ENCODE measurements around the gene SELPLG. TPM values are rescaled to one million over a fixed set of nuclear protein-coding genes. Genes with fewer than 3 reads are reported as not detected.

The SELPLG gene
- total RNA-seq, 1 experiment from 2014 or later: 2.9 TPM

DNA sequence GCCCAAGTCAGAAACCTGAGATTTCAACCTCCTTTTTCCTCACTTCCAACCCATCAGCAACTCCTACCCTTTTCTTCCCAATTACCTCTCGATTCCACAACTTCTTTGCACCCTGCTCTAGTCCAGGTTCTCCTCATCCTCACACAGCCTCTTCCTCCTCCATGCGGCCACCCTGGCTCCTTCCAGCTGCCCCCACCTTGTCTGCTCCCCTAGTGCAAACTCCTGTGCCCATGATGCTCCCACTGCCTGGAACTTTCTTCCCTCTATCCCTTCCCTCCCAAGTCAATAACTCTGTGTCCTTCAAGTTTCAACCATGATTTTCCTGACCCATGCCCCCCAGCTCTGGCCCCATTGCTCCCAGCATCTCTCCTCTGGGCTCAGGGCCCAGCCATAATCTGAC is 17.3 kb downstream of the SELPLG start:
- Histone ChIP-seq H3K4me3 (no peak overlapping the region), H3K4me1 (replicated peaks) (peaks cover 42% of the 10 kb centered on the region), H3K36me3 (no peaks in the 10 kb centered on the region; the same call in 1 of the 2 replicates), H3K9me3 (replicated peaks) (peaks cover 7% of the 10 kb centered on the region), H3K27me3 (replicated peaks) (no peaks in the 10 kb centered on the region), H3K27ac (no peak overlapping the region)
- peak in 1 of 2 experiments; percentile 75 for DNase-seq (ENCODE audit: low read depth in 1 of 2, low spot score in 2 of 2)

DNA sequence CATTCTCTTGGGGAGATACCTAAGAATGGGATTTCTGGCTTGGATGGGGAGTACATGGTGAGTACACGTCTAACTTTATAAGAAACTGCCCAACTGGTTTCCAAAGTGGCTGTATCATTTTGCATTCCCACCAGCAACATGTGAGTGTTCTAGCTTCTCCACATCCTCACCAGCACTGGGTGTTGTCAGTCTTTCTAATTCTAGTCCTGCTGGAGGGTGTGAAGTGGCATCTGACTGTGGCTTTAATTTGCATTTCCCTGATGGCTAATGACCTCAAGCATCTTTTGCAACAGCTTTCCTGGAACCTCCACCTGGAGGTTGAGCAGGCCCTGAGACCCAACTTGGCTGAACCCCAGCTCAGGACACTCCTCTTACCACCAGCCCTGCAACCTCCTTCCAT is 17.8 kb downstream of the SELPLG start:
- Histone ChIP-seq H3K9me3 (replicated peaks) (peaks cover 7% of the 10 kb centered on the region), H3K4me3 (no peak overlapping the region), H3K4me1 (replicated peaks) (peaks cover 46% of the 10 kb centered on the region), H3K36me3 (no peaks in the 10 kb centered on the region; the same call in 1 of the 2 replicates), H3K27ac (no peak overlapping the region), H3K27me3 (replicated peaks) (no peaks in the 10 kb centered on the region)
- DNase-seq (ENCODE audit: low read depth in 1 of 2, low spot score in 2 of 2): peak; percentile 72 to 82

DNA sequence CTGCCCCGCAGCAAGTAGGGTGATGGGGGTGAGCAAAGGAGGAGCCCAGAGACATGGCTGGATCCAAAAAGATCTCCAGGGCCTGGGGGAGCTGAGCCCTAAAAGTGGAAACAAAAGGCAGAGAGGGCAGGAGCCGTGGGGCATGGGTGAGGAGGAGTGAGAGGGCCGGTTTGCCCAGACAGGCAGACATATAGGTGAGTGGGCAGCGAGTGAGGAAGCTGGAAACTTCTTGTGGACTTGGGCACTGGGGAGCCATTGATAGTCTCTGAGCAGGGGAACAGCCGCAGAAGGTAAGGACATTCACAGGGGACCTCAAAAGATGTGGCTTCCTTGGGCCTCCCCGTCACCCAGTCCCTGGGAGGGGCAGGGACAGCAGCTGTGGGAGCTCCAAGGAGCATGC is 19.1 kb downstream of the SELPLG start:
- DNase-seq (ENCODE audit: low read depth in 1 of 2, low spot score in 2 of 2): peak in 1 of 2 experiments; percentile 93
- no peaks in the 10 kb centered on the region for H3K27me3 ChIP-seq (replicated peaks)
- H3K9me3 ChIP-seq (replicated peaks): peaks cover 7% of the 10 kb centered on the region
- H3K36me3 ChIP-seq: no peaks in the 10 kb centered on the region; the same call in 1 of the 2 replicates
- no peak overlapping the region for H3K4me3 ChIP-seq
- peaks cover 59% of the 10 kb centered on the region for H3K4me1 ChIP-seq (replicated peaks)
- no peak overlapping the region for H3K27ac ChIP-seq

DNA sequence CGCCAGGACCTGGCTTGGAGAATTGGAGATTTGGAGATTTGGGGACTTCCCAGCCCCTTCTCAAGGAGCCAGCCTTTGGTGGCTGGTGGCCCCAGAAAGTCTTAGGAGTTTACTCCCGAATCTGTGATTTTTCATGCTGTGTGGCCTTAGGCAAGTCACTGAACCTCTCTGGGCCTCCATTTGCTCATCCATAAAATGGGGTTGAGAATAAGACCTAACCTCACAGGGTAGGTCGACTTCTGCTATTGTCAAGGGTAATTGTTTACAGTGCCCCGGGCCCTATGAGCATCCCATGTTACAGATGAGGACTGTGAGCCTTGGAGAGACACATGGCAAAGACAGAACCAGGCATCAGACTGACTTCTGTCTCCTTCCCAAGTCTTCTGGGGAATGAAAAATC is 19.7 kb downstream of the SELPLG start:
- peaks cover 7% of the 10 kb centered on the region for H3K9me3 ChIP-seq (replicated peaks)
- H3K4me3 ChIP-seq: no peak overlapping the region
- no peak overlapping the region; the same call in 1 of the 2 replicates for H3K27ac ChIP-seq
- DNase-seq (ENCODE audit: low read depth in 1 of 2, low spot score in 2 of 2): no peak
- H3K36me3 ChIP-seq: no peaks in the 10 kb centered on the region; the same call in 1 of the 2 replicates
- no peaks in the 10 kb centered on the region for H3K27me3 ChIP-seq (replicated peaks)
- H3K4me1 ChIP-seq (replicated peaks): peaks cover 65% of the 10 kb centered on the region

DNA sequence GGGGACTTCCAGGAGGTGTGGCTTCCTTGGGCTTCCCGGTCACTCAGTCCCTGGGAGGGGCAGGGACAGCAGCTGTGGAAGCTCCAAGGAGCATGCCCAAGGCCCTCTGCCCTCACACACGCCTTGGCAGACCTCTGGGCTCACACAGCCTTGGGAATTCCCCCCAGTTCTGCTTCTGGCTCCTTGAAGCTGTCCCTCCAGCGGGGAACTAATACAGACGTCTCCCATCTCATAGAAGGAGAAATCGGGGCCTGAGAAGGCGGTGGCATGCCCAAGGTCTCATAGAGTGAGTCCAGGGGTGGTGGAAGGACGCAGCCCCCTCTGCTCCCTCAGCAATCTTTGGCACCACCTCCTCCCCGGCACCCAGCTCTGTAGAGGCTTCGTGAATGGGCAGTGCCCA is 20.1 kb downstream of the SELPLG start:
- Histone ChIP-seq H3K27ac (no peak overlapping the region; the same call in 1 of the 2 replicates), H3K9me3 (replicated peaks) (peaks cover 7% of the 10 kb centered on the region), H3K4me1 (replicated peaks) (peaks cover 69% of the 10 kb centered on the region), H3K36me3 (no peaks in the 10 kb centered on the region; the same call in 1 of the 2 replicates), H3K27me3 (replicated peaks) (no peaks in the 10 kb centered on the region), H3K4me3 (no peak overlapping the region)
- peak in 1 of 2 experiments; percentile 99 for DNase-seq (ENCODE audit: low read depth in 1 of 2, low spot score in 2 of 2)

DNA sequence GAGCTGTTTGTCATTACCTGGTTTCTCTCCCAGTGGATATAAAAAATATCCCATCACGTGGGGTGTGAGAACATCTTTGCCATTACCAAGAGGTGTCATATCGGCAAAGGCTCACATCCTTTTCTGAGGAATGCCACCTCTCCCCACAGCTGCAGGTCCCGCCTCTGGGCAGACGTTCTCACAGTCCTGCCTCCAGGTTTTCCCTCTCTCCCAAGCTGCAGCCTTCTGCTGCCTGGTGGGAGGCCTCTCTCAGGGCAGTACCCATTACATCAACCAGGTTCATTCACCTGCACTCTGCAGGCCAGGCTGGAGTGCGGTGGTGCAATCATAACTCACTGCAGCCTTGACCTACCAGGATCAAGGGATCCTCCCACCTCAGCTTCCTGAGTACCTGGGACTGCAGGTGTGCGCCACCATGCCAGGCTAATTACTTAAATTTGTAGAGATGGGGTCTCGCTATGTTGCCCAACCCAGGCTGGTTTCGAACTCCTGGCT is 20.9 kb downstream of the SELPLG start:
- Histone ChIP-seq H3K27me3 (replicated peaks) (no peaks in the 10 kb centered on the region), H3K4me3 (no peak overlapping the region), H3K9me3 (replicated peaks) (peaks cover 7% of the 10 kb centered on the region), H3K27ac (no peak overlapping the region), H3K4me1 (replicated peaks) (peaks cover 70% of the 10 kb centered on the region), H3K36me3 (no peaks in the 10 kb centered on the region; the same call in 1 of the 2 replicates)
- no peak for DNase-seq (ENCODE audit: low read depth in 1 of 2, low spot score in 2 of 2)

DNA sequence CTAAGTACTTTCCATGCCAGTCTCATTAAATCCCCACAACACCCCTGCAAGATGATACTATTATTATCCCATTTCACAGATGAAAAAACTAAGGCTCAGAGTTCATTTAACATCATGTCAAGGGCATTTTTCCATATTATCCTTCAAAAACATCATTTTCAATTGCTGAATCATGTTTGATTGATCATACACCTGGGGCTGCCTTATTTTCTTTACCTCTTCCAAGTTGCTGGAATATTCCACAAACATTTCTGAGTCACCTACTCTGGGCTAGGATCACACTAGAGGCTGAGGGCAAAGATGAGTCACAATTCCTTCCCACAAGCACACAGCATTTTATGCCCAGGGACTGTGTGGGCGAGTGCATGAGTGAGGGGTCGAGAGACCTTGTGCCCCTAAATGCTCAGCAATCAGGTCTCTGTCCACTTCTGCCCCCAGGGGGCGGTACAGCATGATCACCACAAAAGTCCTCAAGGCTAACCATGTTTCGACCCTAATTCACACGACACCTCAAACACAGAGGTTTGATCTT is 21.7 kb downstream of the SELPLG start:
- Histone ChIP-seq H3K4me1 (replicated peaks) (peaks cover 63% of the 10 kb centered on the region), H3K27me3 (replicated peaks) (no peaks in the 10 kb centered on the region), H3K36me3 (no peaks in the 10 kb centered on the region; the same call in 1 of the 2 replicates), H3K4me3 (no peak overlapping the region), H3K9me3 (replicated peaks) (peaks cover 7% of the 10 kb centered on the region), H3K27ac (peak overlapping the region; percentile 14)
- DNase-seq (ENCODE audit: low read depth in 1 of 2, low spot score in 2 of 2): peak in 1 of 2 experiments; percentile 100

- H3K27me3 ChIP-seq (replicated peaks): no peaks in the 10 kb centered on the region
- peak; percentile 84 to 95 for DNase-seq (ENCODE audit: low read depth in 1 of 2, low spot score in 2 of 2)
- H3K27ac ChIP-seq: no peak overlapping the region
- H3K9me3 ChIP-seq (replicated peaks): peaks cover 7% of the 10 kb centered on the region
- H3K4me3 ChIP-seq: no peak overlapping the region
- H3K4me1 ChIP-seq (replicated peaks): peaks cover 57% of the 10 kb centered on the region
- peaks cover 1% of the 10 kb centered on the region for H3K36me3 ChIP-seq
These were observed 22.7 kb downstream of the SELPLG start for GRCh38 chr12:108610856-108611605.

DNA sequence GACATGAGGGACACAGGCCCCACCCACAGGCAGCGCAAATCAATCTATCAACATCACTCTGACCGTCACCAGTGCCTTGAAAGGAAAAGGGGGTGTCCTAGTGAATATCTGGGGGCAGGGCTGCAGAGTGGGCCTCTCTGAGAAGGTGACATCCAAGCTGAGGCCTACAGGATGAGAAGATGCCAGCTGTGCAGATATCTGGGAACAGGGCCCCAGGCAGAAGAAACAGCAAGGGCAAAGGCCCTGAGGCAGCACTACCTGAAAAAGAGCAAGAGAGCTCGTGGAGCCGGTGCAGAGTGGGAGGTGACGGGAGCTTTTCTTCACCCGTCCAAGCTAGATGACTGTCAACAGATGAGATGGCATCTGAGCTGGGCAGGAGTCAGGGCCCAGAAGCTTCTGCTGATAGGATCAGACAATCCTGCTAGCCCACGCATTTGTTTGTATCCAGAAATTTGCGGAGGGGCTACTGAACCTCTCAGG is 23.3 kb downstream of the SELPLG start:
- no peak overlapping the region for H3K4me3 ChIP-seq
- H3K4me1 ChIP-seq (replicated peaks): peaks cover 57% of the 10 kb centered on the region
- no peak overlapping the region for H3K27ac ChIP-seq
- no peaks in the 10 kb centered on the region for H3K27me3 ChIP-seq (replicated peaks)
- peaks cover 4% of the 10 kb centered on the region for H3K36me3 ChIP-seq
- DNase-seq (ENCODE audit: low read depth in 1 of 2, low spot score in 2 of 2): peak in 1 of 2 experiments; percentile 94
- 0 out of 2 replicates have a peak, but pooled peaks cover 3% of the 10 kb centered on the region for H3K9me3 ChIP-seq (replicated peaks)

GRCh38 chr12:108609537-108610335 is 24.0 kb downstream of the SELPLG start:
- H3K4me3 ChIP-seq: no peak overlapping the region
- H3K27ac ChIP-seq: peak overlapping the region; percentile 3
- H3K4me1 ChIP-seq (replicated peaks): peaks cover 57% of the 10 kb centered on the region
- peaks cover 6% of the 10 kb centered on the region for H3K36me3 ChIP-seq
- peak; percentile 100 for DNase-seq (ENCODE audit: low read depth in 1 of 2, low spot score in 2 of 2)
- no peaks in the 10 kb centered on the region for H3K27me3 ChIP-seq (replicated peaks)
- H3K9me3 ChIP-seq (replicated peaks): 0 out of 2 replicates have a peak, but pooled peaks cover 3% of the 10 kb centered on the region

- DNase-seq (ENCODE audit: low read depth in 1 of 2, low spot score in 2 of 2): peak in 1 of 2 experiments; percentile 95
- Histone ChIP-seq H3K4me3 (no peak overlapping the region), H3K36me3 (peaks cover 6% of the 10 kb centered on the region), H3K9me3 (replicated peaks) (0 out of 2 replicates have a peak, but pooled peaks cover 3% of the 10 kb centered on the region), H3K27me3 (replicated peaks) (no peaks in the 10 kb centered on the region), H3K4me1 (replicated peaks) (peaks cover 53% of the 10 kb centered on the region), H3K27ac (no peak overlapping the region)
These were observed 25.1 kb downstream of the SELPLG start for GRCh38 chr12:108608616-108609015.

DNA sequence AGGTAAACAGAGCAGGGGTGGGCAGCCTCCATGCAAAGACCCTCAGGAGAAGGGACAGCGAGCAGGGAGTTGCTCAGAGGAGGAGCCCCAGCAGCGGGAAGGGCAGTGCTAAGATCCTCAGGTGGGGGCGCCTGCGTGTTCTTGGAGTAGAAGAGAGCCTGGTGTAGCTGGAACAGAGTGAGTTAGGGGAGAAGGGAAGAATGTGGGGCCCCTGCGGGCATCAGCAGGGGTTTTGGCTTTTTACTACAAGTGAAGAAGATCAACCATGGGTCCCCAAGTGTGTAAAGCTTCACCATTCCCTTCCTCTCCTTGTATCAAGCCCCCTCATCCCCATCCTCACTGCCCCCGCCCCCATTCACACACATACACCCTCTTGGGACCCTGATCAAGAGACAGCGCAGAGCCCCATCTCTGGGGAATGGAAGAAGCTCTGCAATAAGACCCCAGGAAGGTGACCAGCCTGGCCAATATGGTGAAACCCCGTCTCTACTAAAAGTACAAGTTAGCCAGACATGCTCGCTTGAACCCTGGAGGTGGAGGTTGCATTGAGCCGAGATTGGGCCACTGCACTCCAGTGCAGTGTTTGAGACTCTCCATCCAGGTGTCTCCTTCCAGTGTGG is 25.6 kb downstream of the SELPLG start:
- Histone ChIP-seq H3K4me3 (no peak overlapping the region), H3K36me3 (peaks cover 6% of the 10 kb centered on the region), H3K27me3 (replicated peaks) (no peaks in the 10 kb centered on the region), H3K27ac (no peak overlapping the region), H3K4me1 (replicated peaks) (peaks cover 47% of the 10 kb centered on the region), H3K9me3 (replicated peaks) (0 out of 2 replicates have a peak, but pooled peaks cover 3% of the 10 kb centered on the region)
- DNase-seq (ENCODE audit: low read depth in 1 of 2, low spot score in 2 of 2): peak; percentile 84 to 94

DNA sequence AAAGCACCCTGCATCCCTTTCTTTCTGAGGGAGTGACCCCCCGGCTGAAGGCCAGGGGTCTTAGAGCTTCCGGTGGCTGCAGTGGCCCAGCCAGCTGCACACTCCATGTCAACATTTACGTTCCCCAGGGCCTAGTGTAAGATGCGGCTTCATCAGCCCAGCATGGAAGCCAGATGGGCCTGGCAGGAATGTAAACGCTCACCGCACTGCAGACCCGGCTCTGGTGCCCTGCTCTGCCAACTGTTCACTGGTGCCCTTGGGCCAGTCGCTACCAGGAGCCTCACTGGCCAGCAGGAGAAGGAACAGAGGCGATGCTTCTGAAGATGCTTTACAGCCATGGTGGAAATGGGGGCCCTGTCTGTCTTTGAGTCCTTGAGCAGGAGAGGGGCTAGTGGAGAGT is 27.2 kb downstream of the SELPLG start:
- 0 out of 2 replicates have a peak, but pooled peaks cover 3% of the 10 kb centered on the region for H3K9me3 ChIP-seq (replicated peaks)
- H3K4me1 ChIP-seq (replicated peaks): peaks cover 39% of the 10 kb centered on the region
- H3K27ac ChIP-seq: no peak overlapping the region
- peak; percentile 70 to 91 for DNase-seq (ENCODE audit: low read depth in 1 of 2, low spot score in 2 of 2)
- H3K27me3 ChIP-seq (replicated peaks): no peaks in the 10 kb centered on the region
- H3K36me3 ChIP-seq: peaks cover 6% of the 10 kb centered on the region
- no peak overlapping the region for H3K4me3 ChIP-seq

Data from SJSA1 (cell line).